Kidney glomerular epithelial cell (primary cell): ENCODE data around the gene PLXDC2.

Source experiments
- DNase-seq: peaks from one replicate; lab custom pipeline; 2025; lab: John Stamatoyannopoulos, UW

PLXDC2 gene

GRCh38 chr10:19941206-19941880 lies 125.1 kb downstream of the PLXDC2 start:
- DNase-seq = no peak

- no peak for DNase-seq
These were observed 128.9 kb downstream of the PLXDC2 start for GRCh38 chr10:19944911-19945663.

- no peak for DNase-seq
These were observed 130.0 kb downstream of the PLXDC2 start for GRCh38 chr10:19946245-19946644.

GRCh38 chr10:19946791-19947190 lies 130.6 kb downstream of the PLXDC2 start:
- no peak for DNase-seq

- DNase-seq = no peak
These were observed 131.0 kb downstream of the PLXDC2 start for GRCh38 chr10:19947215-19947614.

DNA sequence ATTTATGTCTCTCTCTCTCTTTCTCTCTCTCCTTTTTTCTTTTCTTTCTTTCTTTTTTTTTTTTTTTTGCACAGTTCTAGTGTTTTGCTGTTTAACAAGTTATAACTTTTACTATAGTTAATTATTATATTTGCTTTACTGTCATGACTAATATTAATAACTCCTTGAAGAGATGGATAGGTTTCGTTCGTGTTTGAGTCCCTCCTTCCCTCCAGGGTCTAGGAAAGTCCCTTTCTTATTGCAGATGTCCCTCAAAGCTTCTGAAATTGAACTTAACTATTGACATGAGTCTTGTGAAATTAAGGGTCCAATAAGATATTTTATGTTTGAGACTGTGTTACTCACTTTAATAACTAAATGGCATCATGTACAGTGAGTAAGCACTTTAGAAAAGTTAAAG lies 131.4 kb downstream of the PLXDC2 start:
- no peak for DNase-seq

DNA sequence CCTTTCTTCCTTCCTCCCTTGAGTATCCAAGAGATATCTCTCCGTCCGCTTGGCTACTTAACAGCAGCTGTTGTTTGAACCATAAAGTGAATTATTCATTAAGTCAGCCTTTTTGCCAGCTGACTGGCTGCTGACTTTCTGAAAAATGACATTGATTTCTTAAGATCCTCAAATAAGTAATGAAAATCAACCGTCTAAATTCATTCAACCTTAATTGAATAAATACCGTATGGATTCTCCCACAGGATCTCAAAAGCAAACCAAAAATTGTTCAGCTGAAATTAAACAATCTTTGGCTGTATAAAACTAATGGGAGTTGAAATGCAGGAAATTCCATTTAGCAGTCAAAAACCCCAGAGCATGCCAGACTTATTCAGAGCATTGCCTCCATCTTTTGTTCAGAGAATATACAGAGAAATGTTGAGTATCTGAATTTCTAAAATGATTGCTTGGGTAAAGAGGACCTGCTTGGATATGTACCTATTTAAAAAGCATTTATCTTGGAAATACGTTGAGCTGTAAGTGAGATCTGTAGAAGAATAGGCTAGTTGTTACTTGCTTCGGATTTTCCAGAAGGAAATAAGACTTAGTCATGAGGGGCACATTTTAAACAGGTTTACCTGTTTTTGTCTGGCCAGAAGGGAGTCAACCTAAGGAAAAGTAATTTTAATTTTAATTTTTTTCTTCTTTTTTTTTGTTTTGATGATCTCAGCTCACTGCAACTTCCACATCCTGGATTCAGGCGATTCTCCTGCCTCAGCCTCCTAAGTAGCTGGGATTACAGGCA lies 136.2 kb downstream of the PLXDC2 start:
- DNase-seq = no peak

DNA sequence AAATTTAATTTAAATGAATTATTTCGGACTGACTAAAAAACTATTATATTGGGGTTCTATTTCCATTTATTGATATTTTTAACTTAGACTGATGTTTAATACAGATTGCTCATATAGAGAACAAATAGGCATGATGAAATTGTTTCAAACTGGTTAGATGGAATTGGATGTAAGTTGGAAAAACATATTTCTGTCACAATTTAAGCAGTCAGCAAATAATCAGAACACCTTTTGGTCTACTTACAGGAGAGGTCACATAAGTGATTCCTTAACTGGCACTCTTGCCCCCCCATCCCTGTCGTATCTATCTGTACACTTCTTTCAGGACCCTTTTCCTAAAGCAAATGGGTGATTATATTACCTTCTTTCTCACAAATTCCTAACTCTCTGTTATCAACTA lies 138.4 kb downstream of the PLXDC2 start:
- no peak for DNase-seq

DNA sequence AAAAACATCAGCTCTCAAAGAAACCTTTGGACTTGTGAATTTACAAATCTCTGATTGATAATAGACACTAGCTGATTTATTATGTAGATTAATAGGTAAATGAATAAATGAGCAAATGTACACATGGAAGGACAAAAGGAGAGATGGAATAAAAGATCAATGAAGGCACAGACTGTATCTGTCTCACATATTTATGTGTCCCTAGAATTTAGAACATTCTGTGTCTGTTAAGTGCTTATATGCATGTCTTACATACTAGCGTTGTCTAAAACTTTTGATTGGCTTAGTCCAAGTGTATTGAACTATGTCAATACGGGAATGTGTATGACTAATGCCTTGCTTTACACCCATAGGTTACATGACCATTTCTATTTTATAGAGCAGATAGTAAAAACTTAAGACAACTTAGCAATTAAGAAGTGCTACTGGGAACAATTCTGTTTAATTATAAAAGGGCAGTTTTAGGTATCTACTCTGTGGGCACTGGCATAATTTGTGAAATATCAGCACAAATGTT lies 140.3 kb downstream of the PLXDC2 start:
- DNase-seq = no peak

- DNase-seq = peak; percentile 32
These were observed 142.6 kb downstream of the PLXDC2 start for GRCh38 chr10:19958787-19959186.

GRCh38 chr10:19961076-19962053 lies 145.1 kb downstream of the PLXDC2 start:
- no peak for DNase-seq

DNA sequence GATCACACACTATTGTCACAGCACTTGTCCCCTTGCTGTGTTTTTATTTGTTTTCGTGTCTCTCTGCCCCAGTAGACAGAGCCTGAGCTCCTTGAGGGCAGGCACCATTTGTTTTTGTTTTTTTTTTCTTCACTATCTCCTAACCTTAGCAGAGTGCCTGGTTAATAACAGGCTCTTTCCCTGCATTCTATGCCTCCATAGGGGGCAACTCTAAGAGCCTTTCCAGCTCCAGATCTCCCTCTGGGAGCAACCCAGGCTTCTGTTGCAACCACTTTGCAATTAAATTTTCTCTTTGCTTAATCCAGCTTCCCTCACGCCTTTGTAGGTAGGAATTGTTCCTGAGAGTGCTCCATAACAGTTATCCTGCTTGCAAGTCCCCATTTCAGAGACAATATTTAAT lies 148.4 kb downstream of the PLXDC2 start:
- DNase-seq = no peak

DNA sequence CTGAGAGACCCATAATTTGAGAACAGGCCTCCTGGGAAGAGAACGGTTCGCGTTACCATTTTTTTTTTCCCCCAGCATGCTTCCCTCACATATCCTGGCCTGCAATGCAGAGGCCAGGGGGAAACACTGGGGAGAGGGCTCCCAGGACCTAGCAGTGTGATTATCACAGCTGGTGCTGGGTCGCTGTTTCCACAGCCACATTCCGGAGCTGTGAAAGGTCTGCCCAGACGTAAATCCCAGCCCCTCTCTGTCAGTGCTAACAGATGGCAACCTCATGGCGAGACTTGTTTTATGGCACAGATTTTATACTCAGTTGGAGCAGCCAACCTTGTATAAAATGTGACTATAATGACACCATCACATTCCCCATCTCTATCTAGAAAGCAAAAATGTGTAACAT lies 150.5 kb downstream of the PLXDC2 start:
- DNase-seq = no peak

DNA sequence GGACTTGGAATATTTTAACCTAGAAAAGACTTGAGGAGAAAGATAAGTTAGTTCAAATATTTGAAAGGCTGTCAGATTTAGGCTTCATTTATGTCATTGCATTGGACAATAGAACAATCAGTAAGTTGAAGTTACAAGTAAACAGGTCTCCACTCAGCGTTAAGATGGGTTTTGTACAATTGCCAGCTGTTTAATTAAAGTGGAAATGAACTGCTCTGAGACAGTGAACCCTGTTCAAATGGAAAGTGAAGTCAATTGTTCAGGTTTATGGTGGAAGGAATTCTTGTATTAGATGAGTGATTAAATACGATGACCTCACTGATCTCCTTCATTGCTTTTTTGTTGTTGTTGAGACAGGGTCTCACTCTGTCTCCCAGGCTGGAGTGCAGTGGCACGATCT lies 151.7 kb downstream of the PLXDC2 start:
- DNase-seq = no peak

- DNase-seq = no peak
These were observed 152.5 kb downstream of the PLXDC2 start for GRCh38 chr10:19968745-19969144.

DNA sequence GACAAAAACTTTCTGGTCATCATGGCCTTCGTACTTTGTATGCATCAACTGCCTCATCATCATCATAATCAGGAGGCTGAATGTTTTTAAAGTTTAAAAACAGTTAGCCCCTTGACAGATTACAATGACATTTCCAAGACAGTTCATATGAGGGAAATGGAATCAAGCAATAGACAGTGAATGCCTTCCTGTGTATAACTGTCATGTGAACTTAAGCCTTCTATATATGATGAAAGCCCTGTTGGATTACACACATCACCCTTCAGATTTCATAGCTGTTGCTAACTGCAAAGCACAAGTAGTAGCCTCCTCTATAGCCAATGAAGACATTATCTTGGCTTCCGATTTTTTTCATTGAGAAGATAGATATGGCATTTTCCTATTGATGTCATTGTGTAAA lies 154.0 kb downstream of the PLXDC2 start:
- no peak for DNase-seq

- DNase-seq = no peak
These were observed 154.5 kb downstream of the PLXDC2 start for GRCh38 chr10:19970717-19971116.

DNA sequence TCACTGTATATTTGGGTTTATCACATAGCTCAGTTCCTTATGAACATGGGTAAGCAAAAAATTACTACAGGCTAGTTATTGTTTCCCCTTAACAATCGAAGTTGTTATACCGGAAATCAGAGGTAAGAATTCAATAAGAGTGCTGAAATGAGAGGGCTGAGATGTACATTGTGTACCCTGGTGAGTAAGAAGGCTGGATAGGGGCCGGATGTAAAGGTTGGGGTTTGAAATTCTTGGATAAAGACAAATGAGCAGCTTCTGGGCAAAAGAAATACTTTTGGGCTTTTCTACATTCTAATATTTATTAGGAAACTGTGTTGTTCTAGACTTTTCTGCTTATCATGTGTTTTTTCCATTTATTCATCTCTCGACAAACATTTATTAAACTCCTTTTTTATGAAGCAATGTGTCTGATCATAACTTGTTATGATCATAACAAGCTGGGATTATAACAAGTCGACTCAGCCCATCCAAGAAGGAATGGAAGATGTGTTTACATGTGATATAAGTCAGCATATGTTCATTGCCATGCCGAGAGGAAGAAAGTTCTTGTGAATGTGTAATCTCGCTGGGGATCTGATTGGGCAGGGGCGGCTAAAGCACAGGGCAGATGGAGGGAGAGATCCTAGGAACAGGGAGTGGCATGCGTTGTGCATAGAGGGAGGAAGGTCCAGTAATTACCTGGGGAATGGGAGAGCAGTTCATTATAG lies 155.3 kb downstream of the PLXDC2 start:
- no peak for DNase-seq

DNA sequence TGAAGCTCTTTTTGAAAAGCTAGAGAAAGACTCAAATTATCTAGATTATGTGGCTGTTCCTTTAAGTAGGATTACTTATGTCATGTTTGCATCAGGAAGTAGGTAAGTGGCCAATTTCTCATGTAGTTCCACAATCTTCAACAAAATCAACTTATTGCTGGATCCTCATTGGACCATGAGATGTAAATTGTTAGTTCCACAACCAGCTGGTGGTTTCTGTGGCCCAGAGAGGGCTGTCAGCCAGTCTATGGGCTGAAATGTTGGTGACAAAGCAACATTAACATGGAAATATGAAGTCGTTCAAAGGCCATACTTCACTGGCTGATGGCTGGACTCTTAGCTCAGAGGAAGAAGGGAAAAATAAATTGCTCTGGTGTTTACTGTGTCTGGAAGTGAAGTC lies 157.9 kb downstream of the PLXDC2 start:
- no peak for DNase-seq

GRCh38 chr10:19974554-19974953 lies 158.3 kb downstream of the PLXDC2 start:
- no peak for DNase-seq

- no peak for DNase-seq
These were observed 160.9 kb downstream of the PLXDC2 start for GRCh38 chr10:19977097-19977521.
